HG03457 (cell line): ENCODE data around the gene OR1K1.
"Not testable (repeated sequence)": the region's sequence is repeated elsewhere in the genome, so short reads cannot be mapped to it uniquely, and the experiment has no call there.

ENCODE experiments used
- ATAC-seq: cut with Tn5 transposase; IDR thresholded peaks from one replicate; pipeline ENCODE4 v1.9.1; 2021; ENCODE audit warnings: moderate number of reproducible peaks; ENCODE audit not compliant: unreplicated experiment

OR1K1 gene

GRCh38 chr9:122800066-122801060 lies at the start of gene OR1K1:
OR1K1 (plus strand) TSS chr9:122800123; CDS start chr9:122800123, 0 bp downstream.
- no peak for ATAC-seq

DNA sequence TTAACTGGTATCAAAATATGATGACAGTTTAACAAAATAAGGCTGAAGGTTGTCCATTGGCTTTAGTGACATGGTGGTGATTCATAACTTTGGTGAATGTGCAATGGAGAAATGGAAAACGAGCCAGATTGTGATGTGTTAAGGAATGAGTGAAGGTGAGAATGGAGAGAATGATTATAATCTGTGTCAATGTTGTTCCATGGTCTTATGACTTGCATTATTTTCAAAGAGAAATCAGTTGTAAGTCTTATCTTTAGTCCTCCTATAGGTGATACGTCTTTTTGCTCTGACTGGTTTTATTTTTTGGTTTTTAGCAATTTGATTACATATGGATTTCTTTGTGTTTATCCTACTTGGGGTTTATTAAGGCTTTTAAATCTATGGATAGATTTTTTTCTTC lies 45.1 kb upstream of the OR1K1 start:
- ATAC-seq: no peak

DNA sequence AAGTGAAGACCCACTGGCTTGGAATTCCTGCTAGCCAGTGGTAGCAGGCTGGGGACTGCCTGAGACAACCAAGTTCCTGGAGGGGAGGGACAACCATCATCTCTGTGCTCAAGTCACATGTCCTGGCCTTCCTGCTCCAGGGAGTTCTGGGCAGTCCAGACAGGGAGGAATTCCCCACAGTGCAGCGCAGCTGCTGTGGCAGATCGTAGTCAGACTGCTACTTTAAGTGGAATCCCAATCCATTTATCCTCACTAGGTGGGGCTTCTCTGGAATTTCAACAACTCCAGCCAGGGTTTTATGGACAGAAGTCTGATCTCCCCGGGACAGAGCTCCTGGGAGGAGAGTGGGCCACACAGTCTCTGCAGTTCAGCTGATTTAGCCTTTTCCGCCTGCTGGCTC lies 32.1 kb upstream of the OR1K1 start:
- ATAC-seq: no peak

GRCh38 chr9:122777052-122777451 lies 22.9 kb upstream of the OR1K1 start:
- no peak for ATAC-seq

GRCh38 chr9:122777935-122778627 lies 21.8 kb upstream of the OR1K1 start:
- no peak for ATAC-seq

GRCh38 chr9:122779181-122779580 lies 20.7 kb upstream of the OR1K1 start:
- no peak for ATAC-seq

DNA sequence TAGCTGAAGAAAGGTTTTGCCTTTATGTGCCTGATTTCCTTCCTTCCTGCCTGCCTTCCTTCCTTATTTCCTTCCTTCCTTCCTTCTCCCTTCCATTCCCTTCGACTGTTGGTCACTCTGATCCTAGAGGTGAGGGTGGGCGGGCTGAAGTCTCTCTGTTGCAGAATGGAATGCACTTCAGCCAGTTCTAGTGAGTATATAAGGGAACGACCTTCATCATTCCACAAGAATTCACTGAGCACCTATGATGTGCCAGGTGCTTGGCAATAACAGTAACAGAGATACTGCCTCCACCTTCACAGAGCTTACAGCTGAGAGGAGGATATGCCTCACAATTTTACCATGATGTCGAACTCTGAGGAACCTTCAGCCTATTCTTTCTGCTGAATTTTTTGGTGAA lies 19.9 kb upstream of the OR1K1 start:
- ATAC-seq: no peak

DNA sequence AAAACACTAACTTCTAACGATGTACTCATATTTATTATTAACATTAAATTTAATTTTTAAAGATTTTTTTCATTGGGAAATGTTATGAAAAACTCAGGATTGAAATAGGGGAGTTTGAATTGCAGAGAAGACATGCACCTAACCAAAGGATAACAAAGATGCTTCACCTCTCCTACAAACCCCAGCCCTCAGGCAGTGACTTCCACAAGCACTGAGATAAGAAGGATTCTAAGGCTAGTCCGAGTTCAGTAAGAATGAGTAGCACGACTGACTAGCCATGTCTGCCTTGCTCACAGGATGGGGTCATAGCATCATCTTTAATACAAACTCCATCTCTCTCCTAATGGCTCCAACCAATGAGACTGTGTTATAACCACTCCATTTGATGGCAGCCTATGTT lies 18.3 kb upstream of the OR1K1 start:
- no peak for ATAC-seq

- ATAC-seq: no peak
Observed at GRCh38 chr9:122785269-122785668, 14.7 kb upstream of the OR1K1 start.

DNA sequence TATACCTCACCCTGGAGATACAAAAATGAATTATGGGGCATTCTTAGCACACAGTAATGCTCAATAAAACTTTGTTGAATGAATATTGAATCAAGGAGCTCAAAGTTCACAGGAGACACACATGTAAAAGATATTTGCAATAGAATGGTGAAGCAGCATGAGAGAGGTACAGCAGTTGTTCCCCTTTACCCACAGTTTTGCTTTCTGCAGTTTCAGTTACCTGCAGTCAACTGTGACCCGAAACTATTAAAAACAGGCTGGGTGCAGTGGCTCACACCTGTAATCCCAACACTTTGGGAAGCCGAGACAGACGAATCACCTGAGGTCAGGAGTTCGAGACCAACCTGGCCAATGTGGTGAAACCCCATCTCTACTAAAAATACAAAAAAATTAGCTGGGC lies 13.6 kb upstream of the OR1K1 start:
- no peak for ATAC-seq

DNA sequence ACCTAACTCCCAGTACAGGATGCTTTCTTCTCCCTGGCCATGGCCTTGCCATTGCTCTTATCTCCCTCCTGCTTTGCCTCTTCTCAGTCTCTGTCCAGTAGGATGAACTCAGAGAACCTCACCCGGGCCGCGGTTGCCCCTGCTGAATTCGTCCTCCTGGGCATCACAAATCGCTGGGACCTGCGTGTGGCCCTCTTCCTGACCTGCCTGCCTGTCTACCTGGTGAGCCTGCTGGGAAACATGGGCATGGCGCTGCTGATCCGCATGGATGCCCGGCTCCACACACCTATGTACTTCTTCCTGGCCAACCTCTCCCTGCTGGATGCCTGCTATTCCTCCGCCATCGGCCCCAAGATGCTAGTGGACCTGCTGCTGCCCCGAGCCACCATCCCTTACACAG lies 11.1 kb upstream of the OR1K1 start, which contains the start of gene OR5C1:
Gene OR5C1 (plus strand): TSS at position 103 of the 400 bp plus-strand sequence. CDS start 0 bp downstream, at position 103.
- ATAC-seq: no peak

GRCh38 chr9:122789256-122790046 lies 10.5 kb upstream of the OR1K1 start:
- no peak for ATAC-seq

DNA sequence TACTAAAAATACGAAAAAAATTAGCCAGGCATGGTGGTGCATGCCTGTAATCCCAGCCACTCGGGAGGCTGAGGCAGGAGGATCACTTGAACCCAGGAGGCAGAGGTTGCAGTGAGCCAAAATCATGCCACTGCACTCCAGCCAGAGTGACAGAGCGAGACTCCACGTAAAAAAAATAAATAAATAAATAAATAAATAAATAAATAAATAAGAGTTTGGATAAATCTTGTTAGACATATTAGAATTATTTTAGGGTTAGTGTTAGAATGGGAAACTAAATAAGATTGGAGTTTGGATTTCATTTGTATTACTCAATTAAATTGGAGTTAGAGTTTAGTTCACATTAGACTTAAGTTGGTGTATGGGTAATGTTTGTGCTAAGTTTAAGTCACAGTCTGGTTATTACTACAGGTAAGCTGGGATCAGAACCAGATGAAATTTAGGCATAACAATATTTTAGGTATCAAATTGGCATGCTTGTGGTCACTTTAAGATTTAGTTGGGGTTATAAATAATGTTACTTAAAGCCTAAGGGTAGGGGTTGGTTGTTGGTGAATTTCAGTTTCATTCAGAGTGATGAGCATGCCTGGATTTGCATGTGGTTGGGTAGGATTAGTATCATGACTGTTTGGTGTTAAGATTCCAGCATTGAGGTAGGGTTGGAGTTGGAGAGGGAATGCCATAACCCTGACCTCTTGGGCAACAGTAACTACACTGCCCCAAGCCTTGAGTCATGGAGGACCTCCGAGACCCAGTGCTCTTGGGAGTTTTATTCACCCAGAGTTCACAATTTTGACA lies 7.9 kb upstream of the OR1K1 start:
- no peak for ATAC-seq

DNA sequence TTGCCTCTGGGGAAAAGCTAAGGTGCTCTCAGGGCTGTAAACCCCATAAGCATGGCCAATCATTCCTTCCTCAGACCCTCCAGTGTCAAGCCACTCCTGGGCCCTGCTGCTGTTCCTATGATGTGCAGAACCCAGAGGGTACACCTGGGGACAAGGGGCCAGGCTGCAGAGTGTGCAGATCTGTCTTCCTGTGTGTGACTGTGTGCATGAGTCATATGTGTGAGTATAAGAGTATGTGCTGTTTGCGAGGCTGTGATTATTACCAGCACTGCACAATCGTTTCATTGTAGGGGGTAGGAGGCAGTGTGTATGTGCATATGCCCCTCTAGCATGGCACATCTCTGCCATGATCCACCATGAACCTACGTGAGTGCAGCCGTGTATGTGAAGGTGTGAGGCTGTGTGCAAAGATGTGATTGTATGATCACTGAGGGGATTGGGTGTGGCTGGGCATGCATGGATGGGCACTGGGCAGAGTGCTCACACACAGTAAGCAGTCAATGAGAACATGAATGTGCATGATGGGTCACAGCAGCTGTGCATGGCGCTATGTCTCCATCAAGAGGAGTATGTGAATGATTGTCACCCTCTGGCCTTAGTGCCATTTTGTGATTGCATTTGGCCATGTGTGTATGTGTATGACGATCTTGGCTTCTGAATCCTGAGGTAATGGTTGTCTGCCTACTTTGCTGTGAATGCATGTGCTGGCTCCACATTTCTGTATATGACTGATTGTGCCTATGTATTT lies 2.4 kb upstream of the OR1K1 start:
- ATAC-seq: no peak

- ATAC-seq: no peak
Observed at GRCh38 chr9:122806661-122807060, 6.7 kb downstream of the OR1K1 start.

GRCh38 chr9:122807271-122807900 lies 7.5 kb downstream of the OR1K1 start:
- ATAC-seq: no peak

GRCh38 chr9:122808141-122808540 lies 8.2 kb downstream of the OR1K1 start:
- ATAC-seq: no peak

- not testable (repeated sequence) for ATAC-seq
Observed at GRCh38 chr9:122809261-122809660, 9.3 kb downstream of the OR1K1 start.

GRCh38 chr9:122810306-122810946 lies 10.5 kb downstream of the OR1K1 start:
- no peak for ATAC-seq
